ENCODE measurements around the gene NR2F1. TPM values are rescaled to one million over a fixed set of nuclear protein-coding genes. Genes with fewer than 3 reads are reported as not detected.

The NR2F1 gene
- total RNA-seq, 6 experiments from 2014 or later = 21.1 to 27.5 (median 23.6) TPM

GRCh38 chr5:93596676-93597490 is 13.9 kb downstream of the NR2F1 start:
- peaks cover 5% of the 10 kb centered on the region; the same call in 1 of the 2 replicates for H3K9me3 Mint-ChIP-seq
- H3K27me3 Mint-ChIP-seq (ENCODE audit: insufficient read depth) = peaks cover 3% of the 10 kb centered on the region; the same call in 1 of the 2 replicates
- TF ChIP-seq, protein P1, sequence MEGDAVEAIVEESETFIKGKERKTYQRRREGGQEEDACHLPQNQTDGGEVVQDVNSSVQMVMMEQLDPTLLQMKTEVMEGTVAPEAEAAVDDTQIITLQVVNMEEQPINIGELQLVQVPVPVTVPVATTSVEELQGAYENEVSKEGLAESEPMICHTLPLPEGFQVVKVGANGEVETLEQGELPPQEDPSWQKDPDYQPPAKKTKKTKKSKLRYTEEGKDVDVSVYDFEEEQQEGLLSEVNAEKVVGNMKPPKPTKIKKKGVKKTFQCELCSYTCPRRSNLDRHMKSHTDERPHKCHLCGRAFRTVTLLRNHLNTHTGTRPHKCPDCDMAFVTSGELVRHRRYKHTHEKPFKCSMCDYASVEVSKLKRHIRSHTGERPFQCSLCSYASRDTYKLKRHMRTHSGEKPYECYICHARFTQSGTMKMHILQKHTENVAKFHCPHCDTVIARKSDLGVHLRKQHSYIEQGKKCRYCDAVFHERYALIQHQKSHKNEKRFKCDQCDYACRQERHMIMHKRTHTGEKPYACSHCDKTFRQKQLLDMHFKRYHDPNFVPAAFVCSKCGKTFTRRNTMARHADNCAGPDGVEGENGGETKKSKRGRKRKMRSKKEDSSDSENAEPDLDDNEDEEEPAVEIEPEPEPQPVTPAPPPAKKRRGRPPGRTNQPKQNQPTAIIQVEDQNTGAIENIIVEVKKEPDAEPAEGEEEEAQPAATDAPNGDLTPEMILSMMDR (IDR thresholded peaks at IDR 0.05) = no peak
- no peak overlapping the region for H3K4me3 Mint-ChIP-seq
- peaks cover 5% of the 10 kb centered on the region; the same call in 1 of the 2 replicates for H3K4me1 Mint-ChIP-seq (ENCODE audit: low read depth)
- no peak overlapping the region for H3K27ac Mint-ChIP-seq
- no peak for DNase-seq
- H3K36me3 Mint-ChIP-seq (ENCODE audit: low read depth) = peaks cover 22% of the 10 kb centered on the region

DNA sequence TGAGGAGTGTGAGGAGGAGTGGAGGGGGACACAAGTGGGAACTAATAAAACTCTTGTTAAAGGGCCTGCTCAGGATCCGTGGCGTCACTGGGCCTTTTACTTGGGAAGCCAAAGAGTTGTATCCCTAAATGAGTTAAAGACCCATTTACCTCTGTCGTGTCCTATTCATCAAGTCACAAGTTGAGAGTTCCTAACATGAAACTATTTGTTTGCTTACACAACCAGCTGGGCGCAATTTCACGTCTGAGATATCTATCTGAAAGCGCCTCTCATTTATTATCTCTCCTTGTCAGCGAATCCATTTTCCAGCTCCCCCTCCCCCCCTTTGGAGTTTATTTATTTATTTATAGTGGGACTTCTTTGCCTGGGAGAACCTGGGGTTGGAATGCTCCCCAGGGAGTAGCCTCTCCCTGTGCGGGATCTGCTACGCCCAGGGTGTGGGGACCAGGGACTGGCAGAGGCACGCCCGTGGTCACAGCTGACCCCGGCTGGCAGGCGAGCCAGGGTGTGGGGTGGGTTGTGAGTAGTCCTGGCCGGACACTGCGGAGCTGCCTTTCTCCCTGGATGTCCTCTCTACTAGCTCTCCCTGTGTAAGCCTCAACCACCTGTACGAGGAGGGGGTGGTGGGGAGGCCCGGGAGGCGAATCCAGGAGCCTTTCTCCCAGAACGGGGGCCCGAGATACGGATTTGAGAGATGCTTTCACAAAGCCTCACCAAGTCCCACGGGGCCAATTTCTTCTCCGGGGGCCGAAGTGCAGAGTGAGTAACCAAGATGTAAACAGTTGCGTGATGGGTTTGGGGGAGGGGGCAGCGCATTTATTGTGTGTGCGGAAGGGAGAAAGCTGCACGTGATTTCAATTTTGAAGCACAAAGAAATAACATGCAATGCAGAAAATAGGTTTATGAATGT is 15.3 kb downstream of the NR2F1 start:
- TF ChIP-seq, protein P1 (IDR thresholded peaks at IDR 0.05) = no peak
- Mint-ChIP-seq H3K4me1 (ENCODE audit: low read depth) (peaks cover 5% of the 10 kb centered on the region; the same call in 1 of the 2 replicates), H3K27me3 (ENCODE audit: insufficient read depth) (peaks cover 3% of the 10 kb centered on the region; the same call in 1 of the 2 replicates), H3K9me3 (peaks cover 5% of the 10 kb centered on the region; the same call in 1 of the 2 replicates), H3K4me3 (no peak overlapping the region), H3K36me3 (ENCODE audit: low read depth) (peaks cover 22% of the 10 kb centered on the region), H3K27ac (no peak overlapping the region)
- no peak for DNase-seq

- Mint-ChIP-seq H3K27ac (no peak overlapping the region), H3K27me3 (ENCODE audit: insufficient read depth) (peaks cover 6% of the 10 kb centered on the region), H3K4me1 (ENCODE audit: low read depth) (peaks cover 10% of the 10 kb centered on the region; the same call in 1 of the 2 replicates), H3K36me3 (ENCODE audit: low read depth) (peaks cover 16% of the 10 kb centered on the region), H3K9me3 (peaks cover 5% of the 10 kb centered on the region; the same call in 1 of the 2 replicates), H3K4me3 (no peak overlapping the region)
- TF ChIP-seq, protein P1 (IDR thresholded peaks at IDR 0.05) = no peak
- DNase-seq = no peak
These were observed 16.0 kb downstream of the NR2F1 start for GRCh38 chr5:93599001-93599379.

DNA sequence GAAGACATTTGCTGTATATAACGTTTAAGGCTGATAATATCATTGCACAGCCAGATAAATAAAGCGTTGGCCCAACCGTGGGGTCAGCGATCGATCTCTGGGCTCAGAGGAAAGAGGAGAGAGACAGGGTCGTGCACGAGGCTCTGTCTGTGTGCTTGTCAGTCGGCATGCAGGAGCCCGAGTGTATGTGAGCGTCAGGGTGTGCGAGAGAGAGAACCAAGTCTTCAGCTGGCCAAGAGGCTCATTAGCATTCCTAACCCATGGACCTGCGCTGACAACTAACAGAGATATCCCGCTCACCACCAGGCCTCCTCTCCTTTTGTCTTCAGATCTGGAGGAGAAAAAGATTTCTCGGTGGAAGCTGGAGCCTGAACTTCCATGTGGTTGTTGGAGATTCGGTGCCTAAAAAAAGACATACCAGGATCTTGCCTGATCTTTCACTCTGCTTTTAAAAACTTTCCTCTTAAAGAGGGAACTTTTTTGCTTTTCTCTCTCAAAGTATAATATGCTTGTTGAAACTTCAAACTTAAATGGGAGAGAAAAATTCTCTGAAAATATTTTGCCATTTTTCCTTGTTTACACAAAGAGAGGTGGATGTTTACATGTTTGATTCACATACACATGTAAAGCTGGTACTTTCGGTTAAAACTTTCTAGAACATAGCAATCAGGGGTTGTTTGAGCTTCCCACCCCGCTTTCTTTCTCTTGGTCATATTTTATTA is 16.5 kb downstream of the NR2F1 start:
- H3K36me3 Mint-ChIP-seq (ENCODE audit: low read depth) = peaks cover 10% of the 10 kb centered on the region
- H3K9me3 Mint-ChIP-seq = peaks cover 5% of the 10 kb centered on the region; the same call in 1 of the 2 replicates
- peaks cover 12% of the 10 kb centered on the region; the same call in 1 of the 2 replicates for H3K4me1 Mint-ChIP-seq (ENCODE audit: low read depth)
- peaks cover 6% of the 10 kb centered on the region for H3K27me3 Mint-ChIP-seq (ENCODE audit: insufficient read depth)
- H3K27ac Mint-ChIP-seq = no peak overlapping the region
- no peak overlapping the region for H3K4me3 Mint-ChIP-seq
- no peak for DNase-seq
- TF ChIP-seq, protein P1 (IDR thresholded peaks at IDR 0.05) = no peak

Data from HFFc6 (cell line).